HG03378 (cell line): ENCODE measurements around the gene RNF213.
"Not testable (repeated sequence)": the region's sequence is repeated elsewhere in the genome, so short reads cannot be mapped to it uniquely, and the experiment has no call there.

Source experiments
- ATAC-seq: cut with Tn5 transposase; IDR thresholded peaks from one replicate; pipeline ENCODE4 v1.9.1; 2021; ENCODE audit warnings: mild to moderate bottlenecking, moderate library complexity; ENCODE audit not compliant: unreplicated experiment

Gene RNF213

DNA sequence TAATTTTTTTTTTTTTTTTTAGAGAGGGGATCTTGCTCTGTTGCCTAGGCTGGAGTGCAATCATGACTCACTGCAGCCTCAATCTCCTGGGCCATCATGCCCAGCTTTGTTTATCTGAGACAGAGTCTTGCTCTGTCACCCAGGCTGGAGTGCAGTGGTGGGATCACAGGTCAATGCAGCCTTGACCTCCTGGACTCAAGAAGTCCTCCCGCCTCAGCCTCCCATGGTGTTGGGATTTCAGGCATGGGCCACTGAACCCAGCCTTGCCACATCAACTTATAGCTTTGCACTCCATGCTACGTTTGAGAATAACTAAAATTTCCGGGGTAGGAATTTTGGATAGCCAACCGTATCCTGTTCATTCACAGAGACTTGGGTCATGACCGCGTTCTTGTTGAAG lies 30.6 kb downstream of the RNF213 start:
- ATAC-seq = no peak

DNA sequence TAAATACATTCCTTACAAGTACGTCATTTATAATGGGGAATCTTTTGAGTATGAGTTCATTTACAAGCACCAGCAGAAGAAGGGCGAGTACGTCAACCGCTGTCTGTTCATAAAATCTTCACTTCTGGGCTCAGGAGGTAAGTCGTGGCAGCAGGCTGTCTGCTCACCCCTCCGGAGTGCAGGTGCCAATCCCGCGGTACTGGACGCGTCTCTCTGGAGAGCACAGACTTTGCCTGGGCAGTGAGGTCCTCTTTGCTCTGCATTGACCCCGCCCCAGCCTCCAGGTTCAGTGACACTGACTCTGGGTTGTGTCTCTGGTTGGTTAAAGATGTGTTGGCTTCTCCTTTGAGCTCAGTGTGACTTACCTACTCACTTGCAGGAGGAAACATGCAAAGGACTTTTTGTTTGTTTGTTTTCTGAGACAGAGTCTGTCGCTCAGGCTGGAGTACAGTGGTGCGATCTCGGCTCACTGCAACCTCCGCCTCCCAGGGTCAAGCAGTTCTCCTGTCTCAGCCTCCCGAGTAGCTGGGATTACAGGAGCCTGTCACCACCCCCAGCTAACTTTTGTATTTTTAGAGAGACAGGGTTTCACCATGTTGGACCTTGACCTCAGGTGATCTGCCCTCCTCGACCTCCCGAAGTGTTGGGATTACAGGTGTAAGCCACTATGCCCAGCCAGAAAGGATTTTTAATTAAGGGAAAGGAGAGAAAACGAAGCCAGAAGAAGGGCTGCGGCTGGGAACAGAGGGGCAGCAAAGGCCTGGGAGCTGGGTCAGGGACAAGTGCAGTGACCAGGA lies 31.2 kb downstream of the RNF213 start:
- ATAC-seq = no peak

DNA sequence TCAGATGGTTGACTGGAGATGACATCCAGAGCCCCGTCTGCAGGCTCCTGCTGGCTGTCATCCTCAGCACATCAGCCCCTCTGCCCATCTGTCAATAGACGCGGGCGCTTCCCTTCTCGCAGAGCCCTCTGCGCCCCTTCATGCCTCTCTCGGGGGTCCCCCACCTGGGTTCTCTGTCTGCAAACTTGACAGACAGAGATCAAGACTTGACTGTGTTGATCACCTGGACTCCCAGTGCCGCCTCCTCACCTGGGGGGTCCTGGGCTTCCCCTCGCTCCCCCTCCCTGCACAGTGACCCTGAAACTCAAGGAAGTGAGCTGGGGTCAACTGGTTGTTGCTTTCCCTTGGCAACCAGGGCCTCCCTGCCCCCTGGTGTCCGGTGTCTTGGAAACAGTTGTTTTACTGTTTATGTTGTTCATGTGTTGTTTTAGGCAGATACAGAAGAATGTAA lies 31.9 kb downstream of the RNF213 start:
- ATAC-seq = no peak

DNA sequence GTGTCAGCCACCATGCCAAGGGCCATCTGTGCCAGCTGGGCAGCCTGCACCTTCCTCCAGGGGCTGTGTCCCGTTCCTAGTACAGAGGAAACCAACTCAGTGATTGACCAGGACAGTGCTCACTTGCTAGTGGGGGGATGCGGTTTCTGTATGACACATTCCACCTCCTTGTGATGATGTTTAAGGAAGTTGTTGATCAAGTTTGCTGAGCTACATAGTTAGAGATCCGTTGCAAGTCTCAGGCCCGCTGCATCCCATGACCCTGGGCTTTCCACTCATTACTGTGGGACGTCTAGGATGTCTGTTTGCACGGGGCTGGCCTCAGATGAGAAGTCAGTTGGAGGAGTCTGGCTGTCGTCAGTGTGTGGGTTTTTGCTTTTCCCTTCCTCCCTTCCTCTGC lies 33.6 kb downstream of the RNF213 start:
- ATAC-seq = no peak

DNA sequence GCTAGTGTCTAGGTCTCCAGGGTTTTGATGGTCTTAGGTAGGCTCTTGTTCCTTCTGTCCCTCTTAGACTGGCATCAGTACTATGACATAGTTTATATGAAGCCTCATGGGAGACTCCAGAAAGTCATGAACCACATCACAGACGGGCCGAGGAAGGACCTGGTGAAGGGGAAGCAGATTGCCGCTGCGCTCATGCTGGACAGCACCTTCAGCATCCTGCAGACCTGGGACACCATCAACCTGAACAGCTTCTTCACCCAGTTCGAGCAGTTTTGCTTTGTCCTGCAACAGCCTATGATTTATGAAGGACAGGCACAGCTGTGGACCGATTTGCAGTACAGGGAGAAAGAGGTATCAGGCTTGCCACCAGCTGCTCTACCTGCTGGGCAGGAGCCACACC lies 34.0 kb downstream of the RNF213 start:
- ATAC-seq = no peak

DNA sequence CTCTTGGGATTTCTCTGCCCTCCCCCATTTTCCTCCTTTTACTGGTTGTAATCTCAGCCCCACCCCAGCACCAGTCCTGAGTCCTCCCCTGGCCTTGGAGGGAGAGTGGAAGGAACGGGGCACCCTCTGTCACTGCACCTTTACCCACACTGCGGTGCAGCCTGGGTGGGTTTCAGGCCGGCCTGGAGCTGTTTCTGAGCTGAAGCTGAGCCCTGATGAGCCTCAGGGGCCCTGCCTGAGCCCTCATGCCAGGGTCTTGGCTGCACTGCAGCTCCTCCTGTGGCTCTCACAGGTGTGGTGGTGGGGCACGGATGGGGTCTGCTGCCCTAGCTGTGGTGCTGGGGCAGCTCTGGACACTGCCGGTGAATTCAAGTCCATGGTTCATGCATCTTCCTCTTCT lies 34.5 kb downstream of the RNF213 start:
- no peak for ATAC-seq

DNA sequence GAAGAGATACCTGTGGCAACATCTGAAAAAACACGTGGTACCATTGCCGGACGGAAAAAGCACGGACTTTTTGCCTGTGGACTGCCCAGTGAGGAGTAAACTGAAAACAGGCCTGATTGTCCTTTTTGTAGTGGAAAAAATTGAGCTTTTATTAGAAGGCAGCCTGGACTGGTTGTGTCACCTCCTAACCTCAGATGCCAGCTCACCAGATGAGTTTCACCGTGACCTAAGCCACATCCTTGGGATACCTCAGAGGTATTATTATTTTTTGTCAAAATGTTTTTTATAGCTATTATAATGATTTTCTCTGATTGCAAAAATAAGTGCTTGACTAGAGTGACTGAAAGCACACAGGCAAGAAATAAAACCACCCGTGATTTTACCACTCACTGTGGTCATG lies 34.9 kb downstream of the RNF213 start:
- no peak for ATAC-seq

DNA sequence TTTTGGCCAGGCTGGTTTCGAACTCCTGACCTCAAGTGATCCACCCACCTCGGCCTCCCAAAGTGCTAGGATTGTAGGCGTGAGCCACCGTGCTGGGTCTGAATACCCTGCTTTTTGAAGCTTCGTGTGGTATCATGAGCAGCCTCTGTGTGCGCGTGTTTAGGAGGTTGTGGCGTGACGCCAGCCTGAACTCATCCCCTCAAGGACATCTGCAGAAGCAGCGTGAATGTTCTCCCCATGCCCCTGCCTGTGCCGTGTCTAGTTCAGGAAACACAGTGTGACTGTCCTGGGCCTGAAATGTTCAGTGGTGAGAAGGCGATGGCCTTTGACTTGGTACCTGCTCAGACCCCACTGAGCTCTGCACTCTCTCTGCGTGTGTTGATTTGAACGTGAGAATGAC lies 35.6 kb downstream of the RNF213 start:
- ATAC-seq = no peak

DNA sequence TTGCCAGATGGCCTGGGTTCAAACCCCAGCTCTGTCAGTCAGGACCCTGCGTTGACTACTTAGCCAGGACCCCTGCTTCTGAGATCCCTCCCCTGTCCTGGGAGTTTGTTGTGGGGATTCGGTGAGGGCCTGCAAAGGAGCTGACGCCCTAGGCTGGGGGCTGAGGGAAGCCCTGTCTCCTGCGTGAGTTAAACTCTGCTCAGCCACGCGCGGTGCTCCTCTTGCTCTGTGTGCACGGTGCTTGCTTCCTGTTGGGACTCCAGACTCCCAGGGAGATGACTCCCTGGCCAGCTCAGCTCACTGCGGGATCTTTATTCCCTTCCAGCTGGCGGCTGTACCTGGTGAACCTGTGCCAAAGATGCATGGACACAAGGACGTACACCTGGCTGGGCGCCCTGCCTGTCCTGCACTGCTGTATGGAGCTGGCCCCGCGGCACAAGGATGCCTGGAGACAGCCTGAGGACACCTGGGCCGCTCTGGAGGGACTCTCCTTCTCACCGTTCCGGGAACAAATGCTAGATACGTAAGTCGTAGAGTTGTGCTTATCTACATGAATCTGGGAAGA lies 37.4 kb downstream of the RNF213 start:
- no peak for ATAC-seq

DNA sequence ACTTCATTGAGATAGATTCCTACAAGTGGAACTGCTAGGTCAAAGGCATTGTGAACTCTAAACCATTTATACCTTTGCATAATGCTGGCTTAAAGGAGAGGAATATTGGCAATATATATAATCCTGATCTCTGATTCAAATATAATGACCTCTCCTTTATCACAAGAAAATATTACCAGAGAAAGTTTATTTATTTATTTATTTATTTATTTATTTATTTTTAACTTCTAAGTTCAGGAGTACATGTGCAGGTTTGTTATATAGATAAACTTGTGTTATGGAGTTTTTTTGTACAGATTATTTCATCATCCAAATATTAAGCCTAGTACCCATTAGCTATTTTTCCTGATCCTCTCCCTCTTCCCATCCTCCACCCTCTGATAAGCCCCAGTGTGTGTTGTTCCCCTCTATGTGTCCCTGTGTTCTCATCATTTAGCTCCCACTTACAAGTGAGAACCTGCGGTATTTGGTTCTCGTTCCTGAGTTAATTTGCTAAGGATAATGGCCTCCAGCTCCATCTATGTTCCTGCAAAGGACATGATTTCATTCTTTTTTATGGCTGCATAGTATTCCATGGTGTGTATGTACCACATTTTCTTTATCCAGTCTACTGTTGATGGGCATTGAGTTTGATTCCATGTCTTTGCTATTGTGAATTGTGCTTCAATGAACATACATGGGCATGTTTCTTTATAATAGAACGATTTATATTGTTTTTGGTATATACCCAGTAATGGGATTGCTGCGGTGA lies 38.9 kb downstream of the RNF213 start:
- ATAC-seq = not testable (repeated sequence)

DNA sequence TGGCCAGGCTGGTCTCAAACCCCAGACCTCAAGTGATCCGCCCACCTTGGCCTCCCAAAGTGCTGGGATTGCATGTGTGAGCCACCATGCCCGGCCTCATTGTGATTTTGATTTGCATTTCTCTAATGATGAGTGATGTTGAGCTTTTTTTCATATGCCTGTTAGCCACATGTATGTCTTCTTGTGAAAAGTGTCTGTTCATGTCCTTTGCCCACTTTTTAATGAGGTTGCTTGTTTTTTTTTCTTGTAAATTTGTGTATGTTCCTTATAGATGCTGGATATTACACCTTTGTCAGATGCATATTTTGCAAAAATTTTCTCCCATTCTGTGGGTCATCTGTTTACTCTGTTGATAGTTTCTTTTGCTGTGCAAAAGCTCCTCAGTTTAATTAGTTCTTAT lies 40.1 kb downstream of the RNF213 start:
- not testable (repeated sequence) for ATAC-seq

DNA sequence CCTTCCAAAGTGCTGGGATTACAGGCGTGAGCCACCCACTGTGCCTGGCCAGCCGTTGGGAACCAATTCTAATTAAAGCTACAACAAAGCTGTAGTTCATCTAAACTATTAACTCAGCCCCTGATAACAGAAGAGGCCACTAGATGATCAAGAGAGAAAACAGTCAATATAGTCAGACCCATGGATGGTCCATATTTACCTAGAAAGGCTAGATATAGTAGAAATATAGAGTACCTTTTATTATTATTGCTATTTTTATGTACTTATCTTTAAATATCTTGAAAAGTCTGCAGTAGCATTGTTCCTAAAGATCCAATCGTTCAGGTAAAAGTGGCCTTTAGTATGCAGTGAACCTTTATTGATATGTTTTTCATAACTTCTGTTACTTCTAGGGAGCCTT lies 43.2 kb downstream of the RNF213 start:
- ATAC-seq = no peak

DNA sequence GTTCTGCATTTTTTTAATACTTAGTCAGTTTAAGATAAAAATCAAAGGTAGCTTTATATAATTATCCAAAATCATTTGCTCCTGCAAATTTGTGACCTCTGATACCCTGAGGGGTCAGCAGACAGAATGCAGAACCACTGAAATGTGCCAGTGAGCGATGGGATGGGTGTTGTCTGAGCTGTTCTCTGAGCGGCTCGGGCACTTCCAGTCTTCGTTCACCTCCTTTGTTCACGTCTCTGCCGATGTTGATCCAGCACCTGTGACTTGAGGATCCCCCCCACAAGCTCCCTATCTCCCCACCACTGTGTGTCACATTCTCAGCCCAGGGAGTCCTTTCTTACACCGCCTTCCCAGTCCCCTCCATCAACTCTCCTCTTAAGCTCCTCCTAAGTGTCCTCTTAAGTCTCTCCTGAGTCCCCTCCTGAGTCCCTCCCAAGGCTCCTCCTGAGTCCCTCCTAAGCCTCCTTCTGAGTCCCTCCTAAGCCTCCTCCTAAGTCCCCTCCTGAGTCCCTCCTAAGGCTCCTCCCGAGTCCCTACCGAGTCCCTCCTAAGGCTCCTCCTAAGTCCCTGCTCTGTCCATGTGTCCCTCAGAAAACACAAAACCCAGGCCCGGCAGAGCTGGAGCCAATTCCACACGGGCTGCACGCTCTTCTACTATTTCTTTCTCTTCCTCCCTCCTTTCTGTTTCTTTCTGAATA lies 47.5 kb downstream of the RNF213 start:
- ATAC-seq = no peak

DNA sequence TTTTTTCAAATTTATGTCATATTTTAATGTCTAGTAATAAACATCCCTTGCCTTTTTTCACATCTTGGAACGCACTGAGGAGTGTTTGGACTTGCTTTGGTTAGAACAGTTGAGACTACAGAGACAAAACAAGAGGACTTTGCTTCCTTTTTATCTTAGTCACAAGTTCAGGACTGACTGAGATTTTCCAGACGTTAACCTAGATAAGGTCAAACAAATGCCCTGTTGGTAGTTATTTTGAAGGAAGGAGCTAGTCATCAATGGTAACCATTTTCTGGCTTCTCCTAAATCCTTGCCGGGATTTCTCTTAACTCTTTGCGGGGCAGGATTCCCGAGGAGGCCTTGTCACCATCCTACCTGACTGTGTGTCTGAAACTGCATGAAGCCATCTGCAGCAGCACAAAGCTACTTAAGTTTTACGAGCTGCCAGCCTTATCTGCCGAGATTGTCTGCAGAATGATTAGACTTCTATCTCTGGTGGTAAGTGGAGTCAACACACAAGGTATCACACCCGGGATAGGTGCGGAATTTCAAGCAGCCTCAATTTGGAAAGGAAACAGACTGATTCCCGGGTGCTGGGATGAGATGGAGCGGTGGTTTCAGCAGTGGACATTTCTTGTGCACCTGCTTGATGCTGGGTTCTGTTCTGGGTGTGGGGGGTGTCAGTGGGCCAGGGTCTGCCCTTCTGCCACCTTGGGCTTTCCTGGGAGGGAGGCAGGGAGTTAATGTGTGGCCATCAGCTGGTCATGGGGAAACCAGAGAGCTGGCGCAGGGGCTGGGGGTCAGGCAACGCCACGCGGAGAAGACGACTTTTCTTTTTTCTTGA lies 48.3 kb downstream of the RNF213 start:
- ATAC-seq = no peak

DNA sequence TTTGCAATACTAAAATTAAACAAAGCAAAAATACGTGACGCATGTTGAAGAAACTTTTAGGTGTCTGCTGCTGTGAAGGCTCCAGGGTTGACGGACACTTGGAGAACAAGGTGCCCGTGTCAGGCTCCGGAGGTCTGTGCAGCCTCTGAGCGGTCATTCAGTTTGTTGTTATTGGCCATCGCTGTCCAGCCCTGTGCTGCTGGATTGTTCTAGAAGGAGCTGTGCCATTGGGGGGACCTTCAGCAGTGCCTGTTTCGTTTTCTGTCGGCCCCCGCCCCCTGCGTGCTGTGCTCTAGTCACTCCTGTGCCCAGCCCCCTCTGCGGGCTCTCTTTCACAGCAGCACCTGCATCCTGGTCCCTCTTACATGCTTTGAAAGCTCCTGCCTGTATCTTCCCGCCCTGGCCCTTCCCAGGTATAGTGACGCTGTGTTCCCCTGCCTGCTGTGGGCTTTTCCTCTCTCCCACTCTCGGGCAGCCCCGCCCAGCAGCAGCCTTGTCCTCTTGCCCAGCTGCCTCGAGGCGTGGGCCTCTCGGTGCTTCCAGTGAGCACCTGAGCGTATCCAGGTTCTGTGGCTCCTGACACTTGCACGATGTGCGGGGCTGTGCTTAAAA lies 50.7 kb downstream of the RNF213 start:
- ATAC-seq = no peak

DNA sequence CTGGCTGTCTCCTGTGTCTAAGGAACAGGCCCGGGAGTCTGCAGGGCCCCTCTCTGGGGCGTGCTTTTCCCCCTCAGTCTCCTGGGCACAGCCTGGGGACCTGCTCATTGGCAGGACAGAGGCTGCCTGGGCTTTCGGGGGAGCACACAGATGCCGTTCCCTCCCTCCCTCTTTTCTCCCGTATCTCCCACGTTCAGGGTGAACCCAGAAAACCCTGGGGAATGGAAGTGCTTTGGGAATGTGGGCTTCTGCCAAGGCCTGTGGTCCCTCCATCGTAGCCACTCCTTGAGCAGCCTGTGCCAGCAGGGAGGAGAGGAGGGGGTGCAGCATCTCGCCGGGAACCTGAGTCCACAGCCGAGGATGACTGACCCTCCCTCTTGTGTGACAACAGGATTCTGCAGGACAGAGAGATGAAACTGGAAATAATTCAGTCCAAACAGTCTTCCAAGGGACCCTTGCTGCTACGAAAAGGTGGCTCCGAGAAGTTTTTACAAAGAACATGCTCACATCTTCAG lies 52.0 kb downstream of the RNF213 start:
- ATAC-seq = no peak

DNA sequence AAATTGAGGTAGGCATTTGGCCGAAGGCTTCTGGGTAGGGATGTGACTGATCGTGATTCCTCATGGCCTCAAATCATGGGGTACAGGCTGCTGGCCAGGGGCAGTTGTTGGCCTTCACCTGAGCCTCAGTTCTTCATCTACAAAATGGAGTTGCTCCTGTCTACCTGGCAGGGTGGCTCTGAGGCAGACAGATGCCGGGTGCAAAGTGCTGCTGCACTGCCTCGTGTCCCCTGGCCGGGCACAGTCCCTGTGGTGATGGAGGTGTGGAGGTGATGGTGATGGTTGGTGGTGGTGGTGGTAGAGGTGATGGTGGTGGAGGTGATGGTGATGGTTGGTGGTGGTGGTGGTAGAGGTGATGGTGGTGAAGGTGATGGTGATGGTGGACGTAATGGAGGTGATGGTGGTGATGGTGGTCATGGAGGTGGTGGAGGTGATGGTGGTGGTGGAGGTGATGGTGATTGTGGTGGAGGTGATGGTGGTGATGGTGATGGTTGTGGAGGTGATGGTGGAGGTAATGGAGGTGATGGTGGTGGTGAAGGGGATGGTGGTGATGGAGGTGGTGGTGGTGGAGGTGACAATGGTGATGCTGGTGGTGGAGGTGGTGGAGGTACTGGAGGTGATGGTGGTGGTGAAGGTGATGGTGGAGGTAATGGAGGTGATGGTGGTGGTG lies 52.6 kb downstream of the RNF213 start:
- no peak for ATAC-seq

DNA sequence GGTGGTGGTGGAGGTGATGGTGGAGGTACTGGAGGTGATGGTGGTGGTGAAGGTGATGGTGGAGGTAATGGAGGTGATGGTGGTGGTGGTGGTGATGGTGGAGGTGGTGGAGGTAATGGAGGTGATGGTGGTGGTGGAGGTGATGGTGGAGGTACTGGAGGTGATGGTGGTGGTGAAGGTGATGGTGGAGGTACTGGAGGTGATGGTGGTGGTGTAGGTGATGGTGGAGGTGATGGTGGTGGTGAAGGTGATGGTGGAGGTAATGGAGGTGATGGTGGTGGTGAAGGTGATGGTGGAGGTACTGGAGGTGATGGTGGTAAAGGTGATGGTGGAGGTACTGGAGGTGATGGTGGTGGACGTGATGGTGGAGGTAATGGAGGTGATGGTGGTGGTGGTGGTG lies 53.3 kb downstream of the RNF213 start:
- not testable (repeated sequence) for ATAC-seq

DNA sequence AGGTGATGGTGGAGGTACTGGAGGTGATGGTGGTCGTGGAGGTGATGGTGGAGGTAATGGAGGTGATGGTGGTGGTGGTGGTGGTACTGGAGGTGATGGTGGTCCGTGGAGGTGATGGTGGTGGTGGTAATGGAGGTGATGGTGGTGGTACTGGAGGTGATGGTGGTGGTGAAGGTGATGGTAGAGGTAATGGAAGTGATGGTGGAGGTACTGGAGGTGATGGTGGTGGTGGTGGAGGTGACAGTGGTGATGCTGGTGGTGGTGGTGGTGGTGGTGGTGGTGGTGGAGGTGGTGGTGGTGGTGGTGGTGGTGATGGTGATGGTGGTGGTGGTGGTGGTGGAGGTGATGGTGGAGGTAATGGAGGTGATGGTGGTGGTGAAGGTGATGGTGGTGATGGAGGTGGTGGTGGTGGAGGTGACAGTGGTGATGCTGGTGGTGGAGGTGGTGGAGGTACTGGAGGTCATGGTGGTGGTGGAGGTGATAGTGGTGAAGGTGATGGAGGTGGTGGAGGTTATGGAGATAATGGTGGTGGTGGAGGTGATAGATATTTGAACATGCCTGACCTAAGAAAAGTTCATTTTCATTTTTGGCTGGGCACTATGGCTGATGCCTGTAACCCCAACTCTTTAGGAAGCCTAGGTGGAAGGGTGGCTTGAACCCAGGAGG lies 55.0 kb downstream of the RNF213 start:
- no peak for ATAC-seq
